CD4-positive, alpha-beta T cell treated with Interleukin-6 for 4 hours (primary cell): Measurements from ENCODE around the gene ANXA11.
"Not testable (repeated sequence)": the region's sequence is repeated elsewhere in the genome, so short reads cannot be mapped to it uniquely, and the experiment has no call there.

Experiments used
- DNase-seq: peaks from one replicate; pipeline ENCODE4 v3.0.0-alpha.2; 2020; ENCODE audit warnings: mixed read lengths

ANXA11 gene

GRCh38 chr10:80205477-80206276 lies at the start of gene ANXA11:
TSS of gene ANXA11 (minus strand) at chr10:80205537. CDS start at chr10:80172861, 32,676 bp downstream.
- peak; percentile 91 for DNase-seq

DNA sequence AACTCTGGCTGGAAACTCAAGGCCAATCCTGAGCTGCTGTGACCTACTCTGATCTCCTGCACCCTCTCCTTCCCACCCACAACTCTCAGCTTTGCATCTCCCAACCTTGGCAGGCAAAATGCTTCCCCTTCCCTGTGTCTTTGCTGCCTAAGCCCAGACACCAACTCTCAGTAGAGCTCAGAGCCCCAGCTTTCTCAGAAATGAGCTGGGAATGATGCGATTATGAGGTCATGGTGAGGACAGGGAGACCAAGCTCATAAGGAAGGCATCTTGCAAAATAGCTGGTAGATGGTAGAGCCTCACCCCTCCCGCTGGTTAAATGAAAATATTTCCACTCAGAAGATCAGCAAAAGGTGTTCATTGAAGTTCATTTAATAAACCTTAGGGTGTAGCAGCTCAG lies 49.4 kb upstream of the ANXA11 start:
- DNase-seq = not testable (repeated sequence)

DNA sequence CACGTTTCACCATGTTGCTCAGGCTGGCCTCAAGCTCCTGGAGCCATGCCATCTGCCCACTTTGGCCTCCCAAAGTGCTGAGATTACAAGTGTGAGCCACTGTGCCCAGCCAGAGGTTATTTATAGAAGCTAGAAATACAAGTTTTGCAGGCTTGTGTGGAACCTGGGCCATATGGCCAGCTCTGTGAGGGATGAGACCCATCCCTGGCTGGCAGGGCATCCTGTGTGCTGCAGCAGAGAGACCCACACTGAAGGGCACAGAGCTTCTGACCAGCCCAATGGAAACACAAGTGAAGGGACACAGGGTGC lies 48.6 kb upstream of the ANXA11 start:
- not testable (repeated sequence) for DNase-seq

GRCh38 chr10:80253266-80253962 lies 48.1 kb upstream of the ANXA11 start:
- no peak for DNase-seq

DNA sequence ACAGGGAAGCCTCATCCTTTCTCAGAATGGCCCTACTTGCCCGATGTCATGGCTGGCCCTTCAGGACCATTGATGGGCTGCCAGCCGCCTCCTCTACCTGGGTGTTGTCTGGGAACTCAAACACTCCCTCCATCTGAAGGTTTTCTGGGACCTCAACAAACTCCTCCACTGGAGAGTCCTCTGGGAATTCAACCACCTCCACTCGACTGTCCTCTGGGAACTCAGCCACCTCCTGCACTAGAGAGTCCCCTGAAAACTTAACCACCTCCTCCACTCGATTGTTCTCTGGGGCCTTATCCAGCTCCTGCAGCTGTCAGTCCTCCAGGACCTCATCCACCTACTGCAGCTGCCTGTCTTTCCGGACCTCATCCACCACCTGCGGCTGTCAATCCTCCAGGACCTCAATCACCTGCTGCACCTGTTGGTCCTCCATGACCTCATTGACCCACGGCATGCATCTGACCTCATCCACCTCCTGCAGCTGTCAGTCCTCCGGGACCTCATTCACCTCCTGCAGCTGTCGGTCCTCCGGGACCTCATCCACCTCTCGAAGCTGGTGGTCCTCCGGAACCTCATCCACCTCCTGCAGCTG lies 47.1 kb upstream of the ANXA11 start:
- no peak for DNase-seq

DNA sequence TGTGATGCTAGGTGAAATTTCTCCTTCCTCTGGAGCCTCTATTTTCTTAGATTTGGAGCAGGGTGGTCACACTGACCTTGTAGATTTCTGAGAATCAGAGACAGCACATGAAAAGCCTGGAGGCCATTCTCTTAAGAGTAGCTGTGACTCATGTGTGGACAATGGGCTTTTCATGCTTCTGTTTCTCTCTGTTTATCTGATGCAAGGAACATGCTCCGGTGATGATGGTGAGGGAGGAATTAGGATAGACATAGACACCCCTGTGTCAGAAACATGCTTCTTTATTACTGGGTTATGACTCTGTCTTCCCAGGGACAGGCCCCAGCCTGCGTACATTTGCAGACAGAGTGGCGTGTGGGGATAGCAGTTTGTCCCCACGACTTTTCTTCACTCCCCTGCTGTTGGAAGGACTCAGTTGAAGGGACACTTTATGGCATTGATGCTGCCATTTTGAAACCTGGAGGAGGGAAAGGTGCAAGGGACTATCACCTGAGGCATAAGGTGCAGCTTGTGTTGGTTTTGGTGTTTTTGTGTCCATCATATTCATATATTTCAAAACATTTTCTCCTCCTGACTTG lies 46.5 kb upstream of the ANXA11 start:
- DNase-seq = not testable (repeated sequence)

GRCh38 chr10:80250399-80250798 lies 45.1 kb upstream of the ANXA11 start:
- DNase-seq = not testable (repeated sequence)

DNA sequence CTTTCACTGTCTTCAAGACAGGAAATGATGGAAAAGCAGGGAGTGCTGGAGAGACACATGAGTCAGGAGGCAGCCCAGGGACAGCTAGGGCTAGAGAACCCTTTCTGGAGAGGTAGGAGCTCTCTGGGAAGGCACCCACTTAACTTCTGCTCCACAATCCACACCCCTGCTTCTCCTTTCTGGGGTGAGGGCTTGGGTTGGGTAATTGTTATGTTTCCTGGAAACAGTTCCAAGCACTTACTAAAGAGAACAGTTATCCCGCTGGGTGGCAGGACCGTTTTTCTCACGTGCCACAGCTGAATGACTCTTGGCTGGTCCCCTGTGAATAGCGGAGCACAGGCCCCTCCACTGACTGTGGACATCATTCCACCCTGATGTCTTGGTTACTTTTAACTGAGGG lies 44.6 kb upstream of the ANXA11 start:
- not testable (repeated sequence) for DNase-seq

DNA sequence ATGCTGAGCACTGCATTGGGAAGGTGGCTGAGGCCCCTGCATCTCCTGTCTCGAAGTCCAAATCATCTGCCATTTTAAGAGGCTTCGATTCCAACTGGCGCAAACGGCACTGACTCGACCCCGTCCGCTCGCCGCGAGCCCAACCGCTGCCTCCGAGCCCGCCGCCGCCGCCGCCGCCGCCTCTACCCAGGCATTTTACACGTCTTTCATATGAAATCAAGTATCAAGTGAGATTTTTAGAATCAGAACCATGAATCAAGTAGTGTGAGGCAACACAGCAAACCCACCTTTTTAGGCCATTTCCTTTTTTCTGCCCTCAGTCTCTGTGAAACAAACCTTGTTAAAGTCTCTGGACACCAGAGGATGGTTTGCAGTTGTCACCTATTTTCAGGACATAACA lies 42.3 kb upstream of the ANXA11 start:
- DNase-seq = not testable (repeated sequence)

GRCh38 chr10:80244371-80244770 lies 39.0 kb upstream of the ANXA11 start:
- not testable (repeated sequence) for DNase-seq

DNA sequence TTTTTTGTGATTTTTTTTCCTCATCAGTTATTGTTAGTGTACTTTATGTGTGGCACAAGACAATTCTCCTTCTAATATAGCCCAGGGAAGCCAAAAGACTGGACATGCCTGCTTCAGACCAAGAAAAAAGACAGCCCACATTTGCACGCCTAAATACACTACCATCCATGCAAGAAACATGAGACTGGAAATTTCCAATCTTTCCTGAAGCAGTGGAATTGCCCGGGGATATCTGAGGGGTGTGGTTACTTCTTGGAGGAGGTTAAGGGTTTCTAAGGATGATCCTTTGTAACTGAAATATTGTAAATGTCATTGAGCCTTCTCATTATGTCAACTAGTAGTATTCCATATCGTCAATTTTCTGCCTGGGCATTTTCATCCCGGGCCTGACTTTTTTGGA lies 37.0 kb upstream of the ANXA11 start:
- not testable (repeated sequence) for DNase-seq

DNA sequence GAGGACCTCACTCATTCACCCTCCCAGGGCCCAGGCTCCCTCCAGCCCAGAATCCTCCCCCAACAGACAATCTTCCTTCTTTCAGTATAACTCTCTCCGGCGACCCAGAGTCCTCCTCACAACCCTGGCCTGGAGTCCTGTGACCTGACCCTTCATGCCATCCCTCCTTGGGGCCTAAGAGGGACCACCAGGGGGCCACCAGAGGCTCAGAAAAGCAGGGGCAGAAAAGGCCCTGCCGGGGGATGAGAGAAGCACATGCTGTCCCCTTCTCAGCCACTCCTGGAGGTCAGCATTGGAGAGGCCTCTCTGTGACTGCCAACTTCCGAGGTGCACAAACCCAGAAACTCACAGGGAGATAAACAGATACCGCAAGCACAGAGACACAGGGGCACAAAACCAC lies 31.1 kb upstream of the ANXA11 start:
- DNase-seq = not testable (repeated sequence)

- DNase-seq = not testable (repeated sequence)
Observed at GRCh38 chr10:80234331-80235235, 29.2 kb upstream of the ANXA11 start.

DNA sequence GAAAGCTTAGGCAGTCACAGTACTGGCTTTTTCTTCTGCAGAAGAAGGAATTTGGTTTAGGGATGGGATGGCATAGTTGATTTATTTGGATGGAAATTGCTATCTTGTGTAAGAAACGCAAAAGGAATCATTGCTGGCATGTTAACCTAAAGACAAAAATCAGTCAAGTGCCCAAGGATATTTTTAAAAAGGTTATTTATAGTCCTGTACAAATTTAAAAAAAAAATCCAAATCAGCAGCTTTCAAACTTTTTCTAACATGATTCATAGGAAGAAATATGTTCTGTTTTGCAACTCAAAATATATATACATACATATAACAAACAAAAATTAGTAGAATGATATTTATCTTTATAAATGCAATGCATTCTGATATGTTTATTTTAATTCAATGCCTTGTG lies 28.5 kb upstream of the ANXA11 start:
- not testable (repeated sequence) for DNase-seq

DNA sequence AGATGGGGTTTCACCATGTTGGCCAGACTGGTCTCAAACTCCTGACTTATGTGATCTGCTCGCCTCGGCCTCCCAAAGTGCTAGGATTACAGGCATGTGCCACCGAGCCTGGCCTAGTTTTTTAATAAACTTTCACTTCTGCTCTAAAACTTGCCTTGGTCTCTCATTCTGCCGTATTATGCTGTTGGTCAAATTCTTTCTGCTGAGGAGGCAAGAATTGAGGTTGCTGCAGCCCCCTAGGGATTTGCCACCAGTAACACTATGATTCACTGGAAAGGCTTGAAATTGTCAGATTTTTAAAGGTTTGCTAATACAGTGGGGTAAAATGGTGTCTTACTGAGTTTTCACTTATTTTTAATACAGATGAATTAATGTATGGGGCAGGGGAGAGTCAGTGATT lies 21.4 kb upstream of the ANXA11 start:
- not testable (repeated sequence) for DNase-seq

DNA sequence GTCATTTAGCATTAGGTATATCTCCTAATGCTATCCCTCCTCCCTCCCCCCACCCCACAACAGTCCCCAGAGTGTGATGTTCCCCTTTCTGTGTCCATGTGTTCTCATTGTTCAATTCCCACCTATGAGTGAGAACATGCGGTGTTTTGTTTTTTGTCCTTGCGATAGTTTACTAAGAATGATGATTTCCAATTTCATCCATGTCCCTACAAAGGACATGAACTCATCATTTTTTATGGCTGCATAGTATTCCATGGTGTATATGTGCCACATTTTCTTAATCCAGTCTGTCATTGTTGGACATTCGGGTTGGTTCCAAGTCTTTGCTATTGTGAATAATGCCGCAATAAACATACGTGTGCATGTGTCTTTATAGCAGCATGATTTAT lies 17.7 kb upstream of the ANXA11 start:
- DNase-seq = not testable (repeated sequence)

DNA sequence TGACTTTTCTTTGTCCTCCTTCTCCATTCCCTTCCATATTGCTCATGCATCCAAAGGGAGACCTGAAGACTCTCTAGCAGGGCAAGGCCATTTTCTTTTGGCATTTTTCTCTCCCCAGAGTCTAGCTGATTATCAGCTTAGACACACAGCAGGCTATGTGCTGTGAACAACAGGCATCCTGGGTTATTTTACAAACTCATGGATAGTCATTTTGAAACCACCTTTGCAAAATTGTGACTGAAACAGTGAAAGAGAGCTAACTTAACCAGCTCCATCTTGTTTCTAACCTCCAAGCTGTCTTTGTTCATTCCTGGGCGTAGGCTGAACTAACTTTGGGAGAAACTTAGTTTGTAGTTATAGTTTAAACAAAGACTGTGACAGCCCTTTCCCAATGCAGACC lies 13.5 kb upstream of the ANXA11 start:
- not testable (repeated sequence) for DNase-seq

DNA sequence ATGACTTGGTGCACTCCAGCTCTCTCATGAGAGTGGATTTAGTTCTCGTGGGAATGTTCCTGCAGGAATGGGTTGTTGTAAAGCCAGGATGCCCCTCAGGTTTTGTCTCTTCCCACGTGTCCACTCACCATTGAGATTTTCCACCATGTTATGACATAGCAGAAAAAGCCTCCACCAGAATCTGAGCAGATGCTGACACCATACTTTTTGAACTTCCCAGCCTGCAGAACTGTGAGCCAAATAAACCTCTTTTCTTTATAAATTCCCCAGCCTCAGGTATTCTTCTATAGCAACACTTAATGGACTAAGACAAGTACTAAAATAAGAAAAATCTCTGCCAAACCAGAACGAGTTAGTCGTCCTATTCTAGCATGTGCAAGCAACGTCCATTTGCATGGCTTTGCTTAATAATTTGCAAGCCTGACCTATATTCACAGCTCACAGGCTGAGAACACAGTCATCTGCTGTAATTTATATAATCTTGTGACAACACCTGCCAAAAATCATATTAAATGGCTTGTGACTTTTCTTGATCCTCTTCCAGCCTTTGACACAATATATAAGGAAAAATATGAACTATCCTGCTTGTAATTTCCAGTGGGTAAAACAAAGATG lies 9.1 kb upstream of the ANXA11 start:
- DNase-seq = not testable (repeated sequence)

GRCh38 chr10:80212535-80213115 lies 7.3 kb upstream of the ANXA11 start:
- not testable (repeated sequence) for DNase-seq

- DNase-seq = no peak
Observed at GRCh38 chr10:80211786-80212185, 6.4 kb upstream of the ANXA11 start.

DNA sequence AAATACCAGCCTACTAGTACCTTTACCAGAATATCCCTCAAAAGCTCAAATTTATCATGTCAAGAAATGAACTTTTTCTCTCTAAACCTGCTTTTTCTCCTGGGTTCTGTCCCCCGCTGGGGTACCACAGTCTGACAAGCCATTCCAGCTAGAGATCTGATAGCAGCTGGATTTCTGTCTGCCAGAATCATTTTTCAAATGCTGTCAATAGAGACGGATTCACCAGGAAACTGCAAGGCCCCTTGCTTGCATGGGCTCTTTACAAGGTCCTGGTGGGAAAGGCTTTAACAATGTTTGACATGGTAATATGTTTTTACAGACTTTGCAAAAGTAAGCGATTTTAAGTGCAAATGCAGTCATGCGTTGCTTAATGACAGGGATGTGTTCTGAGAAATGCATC lies 4.9 kb upstream of the ANXA11 start:
- no peak for DNase-seq
